T-helper 17 cell (primary cell): ENCODE measurements around the gene ZNF18. TPM values are rescaled to one million over a fixed set of nuclear protein-coding genes. Genes with fewer than 3 reads are reported as not detected.
"Not testable (repeated sequence)": the region's sequence is repeated elsewhere in the genome, so short reads cannot be mapped to it uniquely, and the experiment has no call there.

Experiments
- ATAC-seq: fragments of 150-1000 bp; cut with Tn5 transposase; 2 replicates; pipeline ENCODE4 v1.10.0; 2021; ENCODE audit warnings: mild to moderate bottlenecking, moderate library complexity
- DNase-seq, 3 donors: peaks; one replicate each; pipeline versions ENCODE4 v3.0.0 to v3.0.0-alpha.2; 2020 to 2021
- H3K9me3 ChIP-seq: one replicate; pipeline ENCODE4 v1.7.0; 2013; ENCODE audit warnings: low read length, mild to moderate bottlenecking; ENCODE audit not compliant: control insufficient read depth, poor library complexity, severe bottlenecking
- H3K27ac Mint-ChIP-seq: one replicate; pipeline ENCODE4 v1.8.0; 2022; ENCODE audit warnings: mild to moderate bottlenecking, moderate library complexity, mixed read lengths
- H3K27me3 Mint-ChIP-seq: one replicate; pipeline ENCODE4 v1.8.0; 2022; ENCODE audit warnings: mixed read lengths
- H3K36me3 Mint-ChIP-seq: one replicate; pipeline ENCODE4 v1.8.0; 2022; ENCODE audit warnings: low read depth, mixed read lengths
- H3K4me1 Mint-ChIP-seq: one replicate; pipeline ENCODE4 v1.8.0; 2022; ENCODE audit warnings: mild to moderate bottlenecking, mixed read lengths
- H3K4me3 Mint-ChIP-seq: one replicate; pipeline ENCODE4 v1.8.0; 2022; ENCODE audit warnings: mild to moderate bottlenecking, moderate library complexity, mixed read lengths
- total RNA-seq, 4 donors: library from RNA in 2 of 4; stranded (reverse) in 2 of 4; gene quantifications; one replicate each; pipeline ENCODE4 v1.2.3 and lab custom pipeline; 2022 to 2026

The ZNF18 gene
- total RNA-seq, 2 donors from 2014 or later: 13.9 to 15.0 TPM

GRCh38 chr17:11969565-11969964 is 27.7 kb downstream of the ZNF18 start:
- H3K36me3 Mint-ChIP-seq: peaks cover 2% of the 10 kb centered on the region
- no peak for DNase-seq

GRCh38 chr17:11954936-11955335 is 42.3 kb downstream of the ZNF18 start:
- peaks cover 5% of the 10 kb centered on the region for H3K9me3 ChIP-seq
- DNase-seq (no peak), ATAC-seq (no peak)
- Mint-ChIP-seq H3K4me3 (no peak overlapping the region), H3K36me3 (peaks cover 8% of the 10 kb centered on the region), H3K27ac (no peak overlapping the region), H3K4me1 (no peaks in the 10 kb centered on the region), H3K27me3 (no peaks in the 10 kb centered on the region)

More at GRCh38 chr17:11969565-11969964, 27.7 kb downstream of the ZNF18 start:
- ATAC-seq: no peak
- Mint-ChIP-seq H3K4me3 (no peak overlapping the region), H3K27ac (no peak overlapping the region), H3K27me3 (no peaks in the 10 kb centered on the region), H3K4me1 (no peaks in the 10 kb centered on the region)
- H3K9me3 ChIP-seq: peaks cover 5% of the 10 kb centered on the region

GRCh38 chr17:11953924-11954323 is 43.4 kb downstream of the ZNF18 start:
- Mint-ChIP-seq H3K4me3 (no peak overlapping the region), H3K27me3 (no peaks in the 10 kb centered on the region), H3K4me1 (no peaks in the 10 kb centered on the region), H3K36me3 (peaks cover 8% of the 10 kb centered on the region), H3K27ac (no peak overlapping the region)
- DNase-seq: no peak
- no peak for ATAC-seq
- peaks cover 5% of the 10 kb centered on the region for H3K9me3 ChIP-seq

- H3K4me1 Mint-ChIP-seq: no peaks in the 10 kb centered on the region
- DNase-seq (no peak), ATAC-seq (no peak)
- no peak overlapping the region for H3K4me3 Mint-ChIP-seq
- no peak overlapping the region for H3K27ac Mint-ChIP-seq
- peaks cover 3% of the 10 kb centered on the region for H3K9me3 ChIP-seq
- no peaks in the 10 kb centered on the region for H3K27me3 Mint-ChIP-seq
- H3K36me3 Mint-ChIP-seq: peaks cover 8% of the 10 kb centered on the region
Observed at GRCh38 chr17:11952610-11953009, 44.7 kb downstream of the ZNF18 start.

- DNase-seq (no peak), ATAC-seq (no peak)
- H3K4me1 Mint-ChIP-seq: no peaks in the 10 kb centered on the region
- H3K36me3 Mint-ChIP-seq: peaks cover 6% of the 10 kb centered on the region
- peak overlapping the region; percentile 13 for H3K4me3 Mint-ChIP-seq
- no peaks in the 10 kb centered on the region for H3K27me3 Mint-ChIP-seq
- peaks cover 3% of the 10 kb centered on the region for H3K9me3 ChIP-seq
- H3K27ac Mint-ChIP-seq: no peak overlapping the region
Observed at GRCh38 chr17:11950771-11951519, 46.3 kb downstream of the ZNF18 start.

GRCh38 chr17:11949571-11949970 is 47.7 kb downstream of the ZNF18 start:
- not testable (repeated sequence) for DNase-seq, H3K36me3 Mint-ChIP-seq, H3K4me1 Mint-ChIP-seq

GRCh38 chr17:11948789-11949188 is 48.5 kb downstream of the ZNF18 start:
- ATAC-seq: no peak
- H3K27me3 Mint-ChIP-seq: no peaks in the 10 kb centered on the region

More at GRCh38 chr17:11949571-11949970, 47.7 kb downstream of the ZNF18 start:
- not testable (repeated sequence) for H3K4me3 Mint-ChIP-seq, ATAC-seq, H3K27me3 Mint-ChIP-seq, H3K27ac Mint-ChIP-seq, H3K9me3 ChIP-seq

GRCh38 chr17:11944587-11944986 is 52.7 kb downstream of the ZNF18 start:
- no peak overlapping the region for H3K27ac Mint-ChIP-seq
- no peak for ATAC-seq

More at GRCh38 chr17:11948789-11949188, 48.5 kb downstream of the ZNF18 start:
- H3K36me3 Mint-ChIP-seq: peaks cover 4% of the 10 kb centered on the region
- no peaks in the 10 kb centered on the region for H3K4me1 Mint-ChIP-seq
- H3K27ac Mint-ChIP-seq: no peak overlapping the region
- no peak overlapping the region for H3K4me3 Mint-ChIP-seq
- DNase-seq: no peak
- H3K9me3 ChIP-seq: peaks cover 3% of the 10 kb centered on the region

GRCh38 chr17:11943759-11944347 is 53.4 kb downstream of the ZNF18 start:
- H3K4me3 Mint-ChIP-seq: no peak overlapping the region
- no peak for ATAC-seq
- no peak for DNase-seq
- no peaks in the 10 kb centered on the region for H3K9me3 ChIP-seq
- no peak overlapping the region for H3K27ac Mint-ChIP-seq
- no peaks in the 10 kb centered on the region for H3K36me3 Mint-ChIP-seq
- H3K4me1 Mint-ChIP-seq: no peaks in the 10 kb centered on the region
- no peaks in the 10 kb centered on the region for H3K27me3 Mint-ChIP-seq

More at GRCh38 chr17:11944587-11944986, 52.7 kb downstream of the ZNF18 start:
- Mint-ChIP-seq H3K4me1 (no peaks in the 10 kb centered on the region), H3K27me3 (no peaks in the 10 kb centered on the region), H3K4me3 (no peak overlapping the region), H3K36me3 (no peaks in the 10 kb centered on the region)
- DNase-seq: no peak
- H3K9me3 ChIP-seq: no peaks in the 10 kb centered on the region

- H3K27me3 Mint-ChIP-seq: not testable (repeated sequence)
Observed at GRCh38 chr17:11943086-11943485, 54.2 kb downstream of the ZNF18 start.

GRCh38 chr17:11940904-11941303 is 56.4 kb downstream of the ZNF18 start:
- no peak for DNase-seq
- Mint-ChIP-seq H3K27me3 (peaks cover 8% of the 10 kb centered on the region), H3K4me3 (no peak overlapping the region), H3K36me3 (peaks cover 2% of the 10 kb centered on the region), H3K27ac (no peak overlapping the region), H3K4me1 (no peaks in the 10 kb centered on the region)
- ATAC-seq: no peak
- H3K9me3 ChIP-seq: no peaks in the 10 kb centered on the region

More at GRCh38 chr17:11943086-11943485, 54.2 kb downstream of the ZNF18 start:
- not testable (repeated sequence) for H3K36me3 Mint-ChIP-seq, H3K27ac Mint-ChIP-seq, H3K4me3 Mint-ChIP-seq, DNase-seq, H3K4me1 Mint-ChIP-seq, H3K9me3 ChIP-seq, ATAC-seq

GRCh38 chr17:11935734-11936406 is 61.4 kb downstream of the ZNF18 start:
- Mint-ChIP-seq H3K4me1 (no peaks in the 10 kb centered on the region), H3K27me3 (peaks cover 10% of the 10 kb centered on the region), H3K36me3 (peaks cover 2% of the 10 kb centered on the region), H3K27ac (no peak overlapping the region), H3K4me3 (no peak overlapping the region)
- no peak for DNase-seq
- no peaks in the 10 kb centered on the region for H3K9me3 ChIP-seq
- no peak for ATAC-seq

- H3K9me3 ChIP-seq: no peaks in the 10 kb centered on the region
- H3K27me3 Mint-ChIP-seq: peaks cover 14% of the 10 kb centered on the region
- no peak overlapping the region for H3K27ac Mint-ChIP-seq
- no peak for ATAC-seq
- DNase-seq: no peak
- H3K4me3 Mint-ChIP-seq: no peak overlapping the region
- peaks cover 2% of the 10 kb centered on the region for H3K36me3 Mint-ChIP-seq
- no peaks in the 10 kb centered on the region for H3K4me1 Mint-ChIP-seq
Observed at GRCh38 chr17:11932337-11932898, 64.9 kb downstream of the ZNF18 start.
